ENCODE results near the gene C22orf31. TPM values are rescaled to one million over a fixed set of nuclear protein-coding genes. Genes with fewer than 3 reads are reported as not detected.
A peak's percentile ranks its signal among the peaks of the same experiment; 100 is the strongest.

C22orf31 gene
- total RNA-seq, 2 donors from 2014 or later = 0.32 TPM; not detected in 1

- Histone ChIP-seq H3K27ac (no peak overlapping the region), H3K27me3 (no peaks in the 10 kb centered on the region), H3K4me1 (no peaks in the 10 kb centered on the region), H3K9me3 (no peaks in the 10 kb centered on the region), H3K4me3 (no peak overlapping the region), H3K36me3 (no peaks in the 10 kb centered on the region), H3K9ac (ENCODE audit: low read depth in 2 of 2, low read length in 2 of 2) (no peak overlapping the region)
- DNase-seq = no peak
- intact Hi-C loops (cut with DNase I) = no loop called here
- no peak for TF ChIP-seq CTCF (IDR thresholded peaks at IDR 0.05)
Measured at GRCh38 chr22:29022101-29022817, 39.4 kb downstream of the C22orf31 start.

GRCh38 chr22:29018293-29019189, 43.1 kb downstream of the C22orf31 start:
- intact Hi-C loops (cut with DNase I) = no loop called here
- no peaks in the 10 kb centered on the region for H3K4me1 ChIP-seq
- DNase-seq = no peak
- H3K36me3 ChIP-seq = no peaks in the 10 kb centered on the region
- H3K27me3 ChIP-seq = no peaks in the 10 kb centered on the region
- H3K9me3 ChIP-seq = no peaks in the 10 kb centered on the region
- no peak overlapping the region for H3K4me3 ChIP-seq
- H3K9ac ChIP-seq (ENCODE audit: low read depth in 2 of 2, low read length in 2 of 2) = no peak overlapping the region
- TF ChIP-seq CTCF (IDR thresholded peaks at IDR 0.05) = no peak
- no peak overlapping the region for H3K27ac ChIP-seq

- H3K9ac ChIP-seq (ENCODE audit: low read depth in 2 of 2, low read length in 2 of 2) = peak overlapping the region in 1 of 2 donors; percentile 65
- no peak for DNase-seq
- H3K27me3 ChIP-seq = no peaks in the 10 kb centered on the region
- no peaks in the 10 kb centered on the region for H3K36me3 ChIP-seq
- no peak overlapping the region for H3K27ac ChIP-seq
- TF ChIP-seq CTCF (IDR thresholded peaks at IDR 0.05) = no peak
- no peaks in the 10 kb centered on the region for H3K9me3 ChIP-seq
- H3K4me1 ChIP-seq = no peaks in the 10 kb centered on the region
- no peak overlapping the region for H3K4me3 ChIP-seq
- intact Hi-C loops (cut with DNase I) = no loop called here
Measured at GRCh38 chr22:29016067-29016938, 45.3 kb downstream of the C22orf31 start.

GRCh38 chr22:29014773-29015172, 46.9 kb downstream of the C22orf31 start:
- no peaks in the 10 kb centered on the region for H3K36me3 ChIP-seq
- DNase-seq = no peak
- H3K27ac ChIP-seq = no peak overlapping the region
- no peaks in the 10 kb centered on the region for H3K27me3 ChIP-seq
- no peak overlapping the region for H3K4me3 ChIP-seq
- TF ChIP-seq CTCF (IDR thresholded peaks at IDR 0.05) = no peak
- intact Hi-C loops (cut with DNase I) = no loop called here
- no peaks in the 10 kb centered on the region for H3K4me1 ChIP-seq
- H3K9me3 ChIP-seq = no peaks in the 10 kb centered on the region
- no peak overlapping the region for H3K9ac ChIP-seq (ENCODE audit: low read depth in 2 of 2, low read length in 2 of 2)

GRCh38 chr22:29014293-29014692, 47.3 kb downstream of the C22orf31 start:
- no peak for TF ChIP-seq CTCF (IDR thresholded peaks at IDR 0.05)
- H3K27me3 ChIP-seq = no peaks in the 10 kb centered on the region
- DNase-seq = no peak
- H3K27ac ChIP-seq = no peak overlapping the region
- no peaks in the 10 kb centered on the region for H3K9me3 ChIP-seq
- H3K4me3 ChIP-seq = no peak overlapping the region
- H3K4me1 ChIP-seq = no peaks in the 10 kb centered on the region
- no peaks in the 10 kb centered on the region for H3K36me3 ChIP-seq
- no peak overlapping the region for H3K9ac ChIP-seq (ENCODE audit: low read depth in 2 of 2, low read length in 2 of 2)
- intact Hi-C loops (cut with DNase I) = no loop called here

Data from colonic mucosa (tissue), 4 donors.